Stomach (tissue), 4 donors: ENCODE data around the gene PKNOX2.

ENCODE experiments used
- EP300 ChIP-seq: sonication (generic); formaldehyde crosslinking; IDR thresholded peaks from one replicate; pipeline ENCODE4 v1.6.1; 2017; ENCODE audit warnings: antibody characterized with exemption
- TF ChIP-seq, protein P1 (sequence below), 7 experiments: fragments of 450-650 bp in 4 of 7; fragments of 200-600 bp in 3 of 7; sonication (generic) in 3 of 7; IDR thresholded peaks; one replicate each; pipeline ENCODE4 v1.5.1; 2016 to 2019; ENCODE audit warnings: antibody characterized with exemption in 7 of 7, control low read depth in 2 of 7, mild to moderate bottlenecking in 1 of 7

DNA sequence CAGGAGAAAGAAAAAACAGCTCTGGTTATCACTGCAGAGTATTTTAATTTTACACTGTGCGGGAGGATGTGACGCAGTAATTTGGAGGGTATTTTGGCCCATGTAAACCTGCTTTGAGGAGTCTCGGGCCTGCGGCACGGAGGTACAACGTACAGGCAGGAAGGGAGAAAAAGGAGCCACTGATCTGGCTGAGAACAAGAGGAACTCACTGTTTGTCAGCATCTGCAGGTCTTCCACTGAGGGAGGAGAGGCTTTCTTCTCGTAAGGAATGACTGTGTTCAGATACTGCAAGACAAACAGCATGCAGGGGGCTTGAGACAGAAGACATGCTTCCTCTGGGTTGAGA lies 287.5 kb downstream of the PKNOX2 start:
- TF ChIP-seq, protein P1, sequence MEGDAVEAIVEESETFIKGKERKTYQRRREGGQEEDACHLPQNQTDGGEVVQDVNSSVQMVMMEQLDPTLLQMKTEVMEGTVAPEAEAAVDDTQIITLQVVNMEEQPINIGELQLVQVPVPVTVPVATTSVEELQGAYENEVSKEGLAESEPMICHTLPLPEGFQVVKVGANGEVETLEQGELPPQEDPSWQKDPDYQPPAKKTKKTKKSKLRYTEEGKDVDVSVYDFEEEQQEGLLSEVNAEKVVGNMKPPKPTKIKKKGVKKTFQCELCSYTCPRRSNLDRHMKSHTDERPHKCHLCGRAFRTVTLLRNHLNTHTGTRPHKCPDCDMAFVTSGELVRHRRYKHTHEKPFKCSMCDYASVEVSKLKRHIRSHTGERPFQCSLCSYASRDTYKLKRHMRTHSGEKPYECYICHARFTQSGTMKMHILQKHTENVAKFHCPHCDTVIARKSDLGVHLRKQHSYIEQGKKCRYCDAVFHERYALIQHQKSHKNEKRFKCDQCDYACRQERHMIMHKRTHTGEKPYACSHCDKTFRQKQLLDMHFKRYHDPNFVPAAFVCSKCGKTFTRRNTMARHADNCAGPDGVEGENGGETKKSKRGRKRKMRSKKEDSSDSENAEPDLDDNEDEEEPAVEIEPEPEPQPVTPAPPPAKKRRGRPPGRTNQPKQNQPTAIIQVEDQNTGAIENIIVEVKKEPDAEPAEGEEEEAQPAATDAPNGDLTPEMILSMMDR (IDR thresholded peaks at IDR 0.05) = no peak
- no peak for TF ChIP-seq EP300
